Stimulated activated CD4-positive, alpha-beta T cell treated with anti-CD3 and anti-CD28 coated beads, Interleukin-12 subunit alpha, Interleukin-12 subunit beta, amount 100 ng/mL, for 48 hours (primary cell): Measurements from ENCODE around the gene ZBTB49.

Experiments used
- DNase-seq, 3 donors: peaks; one replicate each; pipeline ENCODE4 v3.0.0-alpha.2; 2020; ENCODE audit warnings: low read depth in 2 of 3, low spot score in 1 of 3

Gene ZBTB49

GRCh38 chr4:4355302-4355701, 65.3 kb downstream of the ZBTB49 start:
- DNase-seq = no peak

- DNase-seq = no peak
These were observed 66.3 kb downstream of the ZBTB49 start for GRCh38 chr4:4356106-4357041.

GRCh38 chr4:4358093-4358854, 68.2 kb downstream of the ZBTB49 start:
- DNase-seq = no peak

GRCh38 chr4:4361883-4362282, 71.8 kb downstream of the ZBTB49 start:
- DNase-seq = no peak

GRCh38 chr4:4362991-4363697, 73.1 kb downstream of the ZBTB49 start:
- no peak for DNase-seq

GRCh38 chr4:4364061-4364460, 74.0 kb downstream of the ZBTB49 start:
- no peak for DNase-seq

GRCh38 chr4:4364486-4365208, 74.6 kb downstream of the ZBTB49 start:
- DNase-seq = no peak

- no peak for DNase-seq
These were observed 78.9 kb downstream of the ZBTB49 start for GRCh38 chr4:4368809-4369580.
